ENCODE measurements around the gene HRG.
"Not testable (repeated sequence)": the region's sequence is repeated elsewhere in the genome, so short reads cannot be mapped to it uniquely, and the experiment has no call there.

Gene HRG

DNA sequence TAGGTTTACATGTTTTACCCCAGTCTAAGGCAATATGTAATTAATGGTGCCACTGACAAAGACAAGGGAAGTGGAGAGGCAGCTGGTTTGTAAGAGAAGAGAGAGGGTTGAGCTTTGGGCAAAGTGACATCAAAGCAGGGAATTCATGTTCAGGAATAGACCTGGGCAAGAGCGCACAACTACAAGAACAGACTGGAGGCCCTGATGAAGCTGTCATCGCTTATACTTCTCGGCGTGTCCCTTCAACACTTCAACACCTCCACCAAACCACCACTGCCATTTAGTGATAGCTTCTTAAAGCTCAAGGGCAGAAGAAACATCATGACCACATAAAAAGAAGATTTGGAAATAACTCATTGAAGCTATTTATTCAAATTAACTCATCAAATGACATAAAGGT, 31.7 kb downstream of the HRG start:
- Histone ChIP-seq H3K36me3 (ENCODE audit: insufficient read depth, low read length) (no peaks in the 10 kb centered on the region), H3K4me1 (ENCODE audit: insufficient read depth, low read length, poor library complexity, severe bottlenecking) (no peaks in the 10 kb centered on the region), H2AFZ (ENCODE audit: low read length) (no peak overlapping the region), H3K4me3 (ENCODE audit: low read length, poor library complexity, severe bottlenecking) (no peak overlapping the region), H3F3A (ENCODE audit: low read depth) (no peaks in the 10 kb centered on the region), H3K9ac (ENCODE audit: low read depth, low read length, poor library complexity, severe bottlenecking) (no peak overlapping the region), H3K9me3 (ENCODE audit: insufficient read depth, low read depth, low read length) (no peaks in the 10 kb centered on the region), H4K20me1 (ENCODE audit: insufficient read depth, low read length, poor library complexity, severe bottlenecking) (no peaks in the 10 kb centered on the region), H3K27me3 (ENCODE audit: insufficient read depth, low read length, poor library complexity, severe bottlenecking) (no peaks in the 10 kb centered on the region), H3K4me2 (ENCODE audit: low read depth, low read length, poor library complexity, severe bottlenecking) (no peak overlapping the region), H3K79me2 (ENCODE audit: insufficient read depth, low read length) (no peaks in the 10 kb centered on the region), H3K9me2 (replicated peaks; ENCODE audit: low read depth, low read length) (no peaks in the 10 kb centered on the region)
- TF ChIP-seq CTCF (conservative IDR thresholded peaks at IDR 0.05; ENCODE audit: low read length) (no peak), EZH2phosphoT487 (IDR thresholded peaks at IDR 0.05; ENCODE audit: borderline replicate concordance) (no peak)

GRCh38 chr3:186700267-186700666, 34.5 kb downstream of the HRG start:
- Histone ChIP-seq H3K27me3 (ENCODE audit: insufficient read depth, low read length, poor library complexity, severe bottlenecking) (peaks cover 6% of the 10 kb centered on the region), H3K4me1 (ENCODE audit: insufficient read depth, low read length, poor library complexity, severe bottlenecking) (no peaks in the 10 kb centered on the region), H3K9me3 (ENCODE audit: insufficient read depth, low read depth, low read length) (no peaks in the 10 kb centered on the region), H3F3A (ENCODE audit: low read depth) (no peaks in the 10 kb centered on the region), H4K20me1 (ENCODE audit: insufficient read depth, low read length, poor library complexity, severe bottlenecking) (no peaks in the 10 kb centered on the region), H3K9me2 (replicated peaks; ENCODE audit: low read depth, low read length) (no peaks in the 10 kb centered on the region), H3K36me3 (ENCODE audit: insufficient read depth, low read length) (no peaks in the 10 kb centered on the region), H3K4me3 (ENCODE audit: low read length, poor library complexity, severe bottlenecking) (no peak overlapping the region), H3K4me2 (ENCODE audit: low read depth, low read length, poor library complexity, severe bottlenecking) (no peak overlapping the region), H2AFZ (ENCODE audit: low read length) (no peak overlapping the region), H3K9ac (ENCODE audit: low read depth, low read length, poor library complexity, severe bottlenecking) (no peak overlapping the region), H3K79me2 (ENCODE audit: insufficient read depth, low read length) (no peaks in the 10 kb centered on the region)
- TF ChIP-seq CTCF (conservative IDR thresholded peaks at IDR 0.05; ENCODE audit: low read length): no peak
- no peak for TF ChIP-seq EZH2phosphoT487 (IDR thresholded peaks at IDR 0.05; ENCODE audit: borderline replicate concordance)

- not testable (repeated sequence) for H3K9ac ChIP-seq (ENCODE audit: low read depth, low read length, poor library complexity, severe bottlenecking); H3K9me3 ChIP-seq (ENCODE audit: insufficient read depth, low read depth, low read length); H2AFZ ChIP-seq (ENCODE audit: low read length); H3F3A ChIP-seq (ENCODE audit: low read depth); H4K20me1 ChIP-seq (ENCODE audit: insufficient read depth, low read length, poor library complexity, severe bottlenecking); H3K4me3 ChIP-seq (ENCODE audit: low read length, poor library complexity, severe bottlenecking); H3K36me3 ChIP-seq (ENCODE audit: insufficient read depth, low read length); H3K27me3 ChIP-seq (ENCODE audit: insufficient read depth, low read length, poor library complexity, severe bottlenecking); H3K9me2 ChIP-seq (replicated peaks; ENCODE audit: low read depth, low read length); H3K4me1 ChIP-seq (ENCODE audit: insufficient read depth, low read length, poor library complexity, severe bottlenecking); H3K79me2 ChIP-seq (ENCODE audit: insufficient read depth, low read length); H3K4me2 ChIP-seq (ENCODE audit: low read depth, low read length, poor library complexity, severe bottlenecking)
Observed at GRCh38 chr3:186702451-186702850, 36.6 kb downstream of the HRG start.

DNA sequence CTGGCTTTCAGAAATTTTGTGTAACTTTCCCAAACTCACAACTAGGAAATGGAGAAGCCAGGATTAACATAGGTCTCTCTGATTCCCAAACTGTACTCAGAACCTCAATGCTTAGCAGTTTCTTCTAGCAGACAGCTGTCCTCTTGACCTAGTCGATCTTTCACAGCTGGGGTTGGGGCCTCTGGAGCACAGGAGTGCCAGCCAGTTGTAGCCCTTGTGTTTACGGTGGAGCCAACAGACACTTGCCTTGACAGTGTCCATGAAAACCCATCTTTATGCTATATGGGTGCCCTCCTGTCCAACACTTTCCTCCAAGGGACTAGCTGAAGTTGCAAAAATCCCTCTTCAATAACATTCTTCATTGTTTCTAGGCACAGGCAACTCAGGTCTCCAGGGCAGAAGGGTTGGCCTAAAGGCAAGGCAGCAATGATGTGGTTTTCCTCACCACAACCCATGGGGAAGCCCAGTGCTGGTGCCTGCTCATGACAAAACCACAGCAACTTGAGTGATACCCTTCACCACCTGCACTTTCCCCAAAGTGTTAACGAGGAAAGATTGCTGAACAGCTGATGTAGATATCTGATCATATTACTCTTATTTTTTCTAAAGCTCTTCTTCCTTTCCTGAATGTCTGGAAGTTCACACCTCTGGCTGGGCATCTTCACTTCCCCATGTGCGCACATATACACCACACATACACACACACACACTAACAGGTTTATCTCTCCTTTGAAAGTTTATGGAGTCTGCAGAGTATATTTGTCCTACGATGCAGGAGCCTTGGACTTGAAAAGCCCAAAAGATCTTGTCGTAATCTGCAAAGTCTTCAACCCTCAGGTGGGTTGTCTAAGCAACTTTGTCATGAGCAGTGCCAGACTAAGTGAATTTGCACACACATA, 40.3 kb downstream of the HRG start:
- no peaks in the 10 kb centered on the region for H3K9me3 ChIP-seq (ENCODE audit: insufficient read depth, low read depth, low read length)
- TF ChIP-seq EZH2phosphoT487 (IDR thresholded peaks at IDR 0.05; ENCODE audit: borderline replicate concordance): no peak
- no peak for TF ChIP-seq CTCF (conservative IDR thresholded peaks at IDR 0.05; ENCODE audit: low read length)

More for the DNA sequence above, 40.3 kb downstream of the HRG start:
- no peak overlapping the region for H3K9ac ChIP-seq (ENCODE audit: low read depth, low read length, poor library complexity, severe bottlenecking)
- H3K9me2 ChIP-seq (replicated peaks; ENCODE audit: low read depth, low read length): no peaks in the 10 kb centered on the region
- H3K4me1 ChIP-seq (ENCODE audit: insufficient read depth, low read length, poor library complexity, severe bottlenecking): peaks cover 10% of the 10 kb centered on the region
- no peak overlapping the region for H2AFZ ChIP-seq (ENCODE audit: low read length)
- H3K36me3 ChIP-seq (ENCODE audit: insufficient read depth, low read length): no peaks in the 10 kb centered on the region
- peak overlapping the region; percentile 41 for H3K4me2 ChIP-seq (ENCODE audit: low read depth, low read length, poor library complexity, severe bottlenecking)
- H3K27me3 ChIP-seq (ENCODE audit: insufficient read depth, low read length, poor library complexity, severe bottlenecking): peaks cover 23% of the 10 kb centered on the region
- H4K20me1 ChIP-seq (ENCODE audit: insufficient read depth, low read length, poor library complexity, severe bottlenecking): no peaks in the 10 kb centered on the region
- H3K4me3 ChIP-seq (ENCODE audit: low read length, poor library complexity, severe bottlenecking): no peak overlapping the region
- no peaks in the 10 kb centered on the region for H3K79me2 ChIP-seq (ENCODE audit: insufficient read depth, low read length)
- H3F3A ChIP-seq (ENCODE audit: low read depth): no peaks in the 10 kb centered on the region
